Islet of Langerhans (tissue), 1 donor: Measurements from ENCODE around the gene KRT79.

ENCODE experiments used
- FAIRE-seq: peaks from one replicate; lab custom pipeline; 2011; peaks lifted over from hg19 to GRCh38; lab: Jason Lieb, UNC

Gene KRT79

GRCh38 chr12:52834727-52835001 lies 553 bp upstream of the KRT79 start:
- no peak for FAIRE-seq

GRCh38 chr12:52832985-52833905 lies 866 bp downstream of the KRT79 start:
- no peak for FAIRE-seq

- no peak for FAIRE-seq
Observed at GRCh38 chr12:52832451-52832850, 1.7 kb downstream of the KRT79 start.

- no peak for FAIRE-seq
Observed at GRCh38 chr12:52831251-52831650, 2.9 kb downstream of the KRT79 start.

GRCh38 chr12:52829986-52830770 lies 3.9 kb downstream of the KRT79 start:
- FAIRE-seq, result no peak

- no peak for FAIRE-seq
Observed at GRCh38 chr12:52828591-52829021, 5.5 kb downstream of the KRT79 start.

- no peak for FAIRE-seq
Observed at GRCh38 chr12:52828156-52828555, 6.0 kb downstream of the KRT79 start.

GRCh38 chr12:52827499-52828090 lies 6.5 kb downstream of the KRT79 start:
- FAIRE-seq, result no peak

- FAIRE-seq, result no peak
Observed at GRCh38 chr12:52826611-52827498, 7.3 kb downstream of the KRT79 start.

GRCh38 chr12:52825961-52826360 lies 8.2 kb downstream of the KRT79 start:
- FAIRE-seq, result no peak

- no peak for FAIRE-seq
Observed at GRCh38 chr12:52824741-52825410, 9.2 kb downstream of the KRT79 start.

- no peak for FAIRE-seq
Observed at GRCh38 chr12:52823761-52824450, 10.2 kb downstream of the KRT79 start.

- no peak for FAIRE-seq
Observed at GRCh38 chr12:52822771-52823510, 11.2 kb downstream of the KRT79 start.

- FAIRE-seq, result no peak
Observed at GRCh38 chr12:52821826-52822660, 12.1 kb downstream of the KRT79 start.

- FAIRE-seq, result no peak
Observed at GRCh38 chr12:52821071-52821730, 12.9 kb downstream of the KRT79 start.

- no peak for FAIRE-seq
Observed at GRCh38 chr12:52820521-52820920, 13.6 kb downstream of the KRT79 start.

GRCh38 chr12:52819731-52820510 lies 14.2 kb downstream of the KRT79 start:
- no peak for FAIRE-seq

- no peak for FAIRE-seq
Observed at GRCh38 chr12:52818887-52819420, 15.2 kb downstream of the KRT79 start.
